Measurements from ENCODE around the gene CCDC85B. TPM values are rescaled to one million over a fixed set of nuclear protein-coding genes. Genes with fewer than 3 reads are reported as not detected.
A peak's percentile ranks its signal among the peaks of the same experiment; 100 is the strongest.

The CCDC85B gene
- total RNA-seq, 4 donors from 2014 or later, result 63.5 to 99.5 (median 84.6) TPM

DNA sequence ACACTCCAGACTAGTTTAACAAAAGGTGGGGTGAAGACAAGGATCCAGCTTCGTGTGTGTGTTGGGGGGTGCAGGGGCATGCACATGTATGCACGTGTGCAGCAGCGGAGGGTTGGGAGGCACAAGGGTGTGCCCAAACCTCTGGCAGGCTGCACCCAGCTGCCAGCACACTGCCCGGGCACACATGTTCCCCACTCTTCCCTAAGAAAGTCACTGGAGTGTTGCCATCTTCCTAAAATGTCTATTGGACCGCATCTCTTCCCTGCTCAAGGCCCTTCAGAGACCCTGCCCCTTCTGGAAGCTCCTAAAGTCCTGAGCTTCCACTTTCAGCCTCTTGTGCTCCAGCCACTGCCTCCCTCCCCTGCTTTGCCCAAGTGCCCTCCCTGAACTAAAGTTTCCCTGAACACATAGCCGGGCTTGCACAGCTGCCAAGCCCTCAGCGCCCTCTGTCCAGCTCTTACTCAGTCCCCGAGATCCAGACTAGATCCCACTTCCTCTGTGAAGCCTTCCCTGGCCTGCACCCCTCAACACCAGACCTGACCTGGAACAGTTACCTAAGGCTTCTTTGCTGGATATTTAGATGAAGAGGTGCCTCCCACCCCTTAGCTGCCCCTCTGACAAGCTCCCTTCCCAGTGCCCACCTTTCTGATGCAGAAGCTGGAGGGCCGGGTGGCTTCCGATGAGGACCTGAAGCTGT is 38.5 kb upstream of the CCDC85B start:
- no peak for DNase-seq (ENCODE audit: extremely low spot score)
- Histone ChIP-seq H3K36me3 (peaks cover 22 to 65% (median 60%) of the 10 kb centered on the region in 4 donors), H3K27me3 (no peaks in the 10 kb centered on the region), H3K27ac (replicated peaks in 1 of 4) (no peak overlapping the region), H3K4me3 (no peak overlapping the region), H3K9me3 (peaks cover 0 to 9% (median 3%) of the 10 kb centered on the region in 4 donors), H3K4me1 (peaks cover 21 to 49% (median 38%) of the 10 kb centered on the region in 4 donors)
- intact Hi-C loops (cut with DNase I), result no loop called here
- TF ChIP-seq, protein P1, sequence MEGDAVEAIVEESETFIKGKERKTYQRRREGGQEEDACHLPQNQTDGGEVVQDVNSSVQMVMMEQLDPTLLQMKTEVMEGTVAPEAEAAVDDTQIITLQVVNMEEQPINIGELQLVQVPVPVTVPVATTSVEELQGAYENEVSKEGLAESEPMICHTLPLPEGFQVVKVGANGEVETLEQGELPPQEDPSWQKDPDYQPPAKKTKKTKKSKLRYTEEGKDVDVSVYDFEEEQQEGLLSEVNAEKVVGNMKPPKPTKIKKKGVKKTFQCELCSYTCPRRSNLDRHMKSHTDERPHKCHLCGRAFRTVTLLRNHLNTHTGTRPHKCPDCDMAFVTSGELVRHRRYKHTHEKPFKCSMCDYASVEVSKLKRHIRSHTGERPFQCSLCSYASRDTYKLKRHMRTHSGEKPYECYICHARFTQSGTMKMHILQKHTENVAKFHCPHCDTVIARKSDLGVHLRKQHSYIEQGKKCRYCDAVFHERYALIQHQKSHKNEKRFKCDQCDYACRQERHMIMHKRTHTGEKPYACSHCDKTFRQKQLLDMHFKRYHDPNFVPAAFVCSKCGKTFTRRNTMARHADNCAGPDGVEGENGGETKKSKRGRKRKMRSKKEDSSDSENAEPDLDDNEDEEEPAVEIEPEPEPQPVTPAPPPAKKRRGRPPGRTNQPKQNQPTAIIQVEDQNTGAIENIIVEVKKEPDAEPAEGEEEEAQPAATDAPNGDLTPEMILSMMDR (IDR thresholded peaks at IDR 0.05), result no peak
- no peak for TF ChIP-seq EP300 (IDR thresholded peaks at IDR 0.05)
- no peak for TF ChIP-seq POLR2AphosphoS5 (IDR thresholded peaks at IDR 0.05)
- TF ChIP-seq POLR2A (IDR thresholded peaks at IDR 0.05; ENCODE audit: low read depth), result no peak
- WGBS, result 79% methylated on average over 8 of the region's 10 CpGs

DNA sequence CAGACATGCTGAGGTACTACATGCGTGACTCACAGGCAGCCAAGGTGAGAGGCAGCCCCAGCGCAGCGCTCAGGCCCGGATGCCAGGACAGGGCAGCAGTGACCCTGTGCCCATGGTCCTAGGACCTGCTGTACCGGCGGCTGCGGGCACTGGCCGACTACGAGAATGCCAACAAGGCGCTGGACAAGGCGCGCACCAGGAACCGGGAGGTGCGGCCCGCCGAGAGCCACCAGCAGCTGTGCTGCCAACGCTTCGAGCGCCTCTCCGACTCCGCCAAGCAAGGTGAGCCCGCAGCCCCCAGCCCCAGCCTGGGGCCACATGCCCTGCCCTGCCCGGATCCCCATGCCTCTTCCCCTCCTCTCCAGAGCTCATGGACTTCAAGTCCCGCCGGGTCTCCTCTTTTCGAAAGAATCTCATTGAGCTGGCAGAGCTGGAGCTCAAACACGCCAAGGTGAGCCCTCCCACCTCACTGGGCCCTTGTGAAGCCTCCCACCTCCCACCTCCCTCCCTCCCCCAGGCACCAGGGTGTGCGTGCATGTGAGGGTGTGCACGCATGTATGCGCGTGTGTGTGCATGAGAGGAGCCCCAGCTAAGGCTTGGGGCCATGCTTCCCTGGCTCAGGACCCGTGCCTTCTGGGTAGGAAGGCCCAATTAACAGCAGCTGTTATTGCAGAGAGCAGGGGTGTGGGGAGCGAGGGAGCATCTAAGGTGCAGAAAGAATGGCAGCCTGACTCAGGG is 37.8 kb upstream of the CCDC85B start:
- Histone ChIP-seq H3K27ac (replicated peaks in 1 of 4) (peak overlapping the region in 1 of 4 donors; percentile 19), H3K9me3 (peaks cover 0 to 9% (median 3%) of the 10 kb centered on the region in 4 donors), H3K4me1 (peaks cover 21 to 49% (median 38%) of the 10 kb centered on the region in 4 donors), H3K27me3 (no peaks in the 10 kb centered on the region), H3K36me3 (peaks cover 22 to 65% (median 60%) of the 10 kb centered on the region in 4 donors), H3K4me3 (no peak overlapping the region)
- 88% methylated on average over 25 of the region's 33 CpGs for WGBS
- intact Hi-C loops (cut with DNase I), result no loop called here
- no peak for DNase-seq (ENCODE audit: extremely low spot score)
- TF ChIP-seq, protein P1 (IDR thresholded peaks at IDR 0.05), result no peak
- TF ChIP-seq EP300 (IDR thresholded peaks at IDR 0.05) (no peak), POLR2A (IDR thresholded peaks at IDR 0.05; ENCODE audit: low read depth) (no peak)

DNA sequence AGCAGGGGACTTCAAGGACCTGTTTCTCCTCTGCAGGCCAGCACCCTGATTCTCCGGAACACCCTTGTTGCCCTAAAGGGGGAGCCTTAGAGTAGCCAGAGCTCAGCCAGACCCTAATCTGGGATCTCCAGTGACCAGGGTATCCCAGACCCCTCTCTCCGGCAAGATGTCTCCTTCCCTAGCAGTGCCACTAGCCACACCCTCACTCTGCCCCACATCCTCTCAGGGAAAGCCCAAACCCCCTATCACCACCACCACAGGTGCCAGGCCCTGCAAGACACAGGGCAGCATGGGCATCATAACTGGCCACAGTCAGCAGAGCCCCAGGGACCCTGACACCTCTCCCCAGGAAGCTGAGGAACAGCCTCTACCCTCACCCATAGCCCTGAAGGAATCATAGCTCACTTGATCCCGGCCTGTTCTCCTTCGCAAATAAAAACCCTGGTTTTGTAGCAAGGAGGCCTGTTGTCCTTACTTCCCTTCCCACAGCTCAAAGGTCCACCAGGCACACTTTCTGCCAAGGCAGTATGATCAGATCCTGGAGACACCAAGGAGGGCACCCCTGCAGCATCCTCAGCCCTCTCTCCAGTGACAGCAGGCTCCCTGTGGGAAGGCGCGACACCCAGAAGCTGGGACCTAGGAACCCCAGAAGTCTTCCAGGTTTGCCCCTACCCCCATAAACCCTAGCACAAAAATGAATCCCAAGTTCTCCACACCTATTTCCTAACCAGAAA is 37.1 kb upstream of the CCDC85B start:
- intact Hi-C loops (cut with DNase I), result no loop called here
- Histone ChIP-seq H3K4me1 (peaks cover 21 to 49% (median 39%) of the 10 kb centered on the region in 4 donors), H3K27ac (replicated peaks in 1 of 4) (peak overlapping the region in 1 of 4 donors; percentile 19), H3K36me3 (peaks cover 22 to 65% (median 60%) of the 10 kb centered on the region in 4 donors), H3K4me3 (no peak overlapping the region), H3K27me3 (no peaks in the 10 kb centered on the region), H3K9me3 (peaks cover 0 to 9% (median 3%) of the 10 kb centered on the region in 4 donors)
- 79% methylated on average over 6 of the region's 6 CpGs for WGBS
- no peak for TF ChIP-seq POLR2AphosphoS5 (IDR thresholded peaks at IDR 0.05)
- no peak for TF ChIP-seq POLR2A (IDR thresholded peaks at IDR 0.05; ENCODE audit: low read depth)
- TF ChIP-seq EP300 (IDR thresholded peaks at IDR 0.05), result no peak
- TF ChIP-seq, protein P1 (IDR thresholded peaks at IDR 0.05), result no peak
- no peak for DNase-seq (ENCODE audit: extremely low spot score)

DNA sequence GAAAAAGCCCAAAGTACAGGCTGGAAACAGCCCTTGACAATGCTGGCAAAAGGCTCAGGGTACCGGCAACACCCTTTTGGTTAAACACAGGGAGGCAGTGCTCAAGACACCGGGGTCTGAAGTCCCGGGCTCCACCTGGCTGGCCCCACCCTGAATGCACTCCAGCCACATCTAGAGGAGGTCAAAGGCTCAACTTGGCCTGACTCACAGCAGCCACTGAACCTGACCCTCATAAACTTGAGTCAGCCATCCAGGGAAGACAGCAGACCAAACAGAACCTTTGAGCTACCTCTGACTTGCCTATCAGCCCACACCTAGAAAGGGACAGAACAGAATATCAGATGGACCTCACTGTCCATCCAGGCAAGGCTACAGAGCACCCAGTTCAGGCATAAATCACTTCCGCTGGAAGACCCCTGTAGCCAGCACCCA is 36.3 kb upstream of the CCDC85B start:
- Histone ChIP-seq H3K9me3 (peaks cover 0 to 9% (median 3%) of the 10 kb centered on the region in 4 donors), H3K4me1 (peaks cover 21 to 51% (median 45%) of the 10 kb centered on the region in 4 donors), H3K4me3 (no peak overlapping the region), H3K27ac (replicated peaks in 1 of 4) (peak overlapping the region in 1 of 4 donors; percentile 100), H3K36me3 (peaks cover 22 to 65% (median 60%) of the 10 kb centered on the region in 4 donors), H3K27me3 (no peaks in the 10 kb centered on the region)
- DNase-seq (ENCODE audit: extremely low spot score), result no peak
- intact Hi-C loops (cut with DNase I), result no loop called here
- 94% methylated on average over 3 of the region's 4 CpGs for WGBS
- no peak for TF ChIP-seq POLR2AphosphoS5 (IDR thresholded peaks at IDR 0.05)
- no peak for TF ChIP-seq EP300 (IDR thresholded peaks at IDR 0.05)
- TF ChIP-seq, protein P1 (IDR thresholded peaks at IDR 0.05), result no peak
- TF ChIP-seq POLR2A (IDR thresholded peaks at IDR 0.05; ENCODE audit: low read depth), result no peak

Measured in esophagus muscularis mucosa (tissue), 4 donors.